ENCODE measurements around the gene HOXC11.

The HOXC11 gene

GRCh38 chr12:53960187-53961024 lies 12.5 kb upstream of the HOXC11 start:
- DNase-seq = no peak

GRCh38 chr12:53961025-53961761 lies 11.7 kb upstream of the HOXC11 start:
- DNase-seq = no peak

- no peak for DNase-seq
Observed at GRCh38 chr12:53963005-53963404, 9.9 kb upstream of the HOXC11 start.

- no peak for DNase-seq
Observed at GRCh38 chr12:53963434-53964314, 9.3 kb upstream of the HOXC11 start.

GRCh38 chr12:53964315-53964713 lies 8.6 kb upstream of the HOXC11 start:
- DNase-seq = no peak

GRCh38 chr12:53965281-53966084 lies 7.4 kb upstream of the HOXC11 start:
- no peak for DNase-seq

GRCh38 chr12:53966085-53966384 lies 6.9 kb upstream of the HOXC11 start:
- DNase-seq = no peak

GRCh38 chr12:53966385-53967133 lies 6.4 kb upstream of the HOXC11 start:
- no peak for DNase-seq

GRCh38 chr12:53967421-53967925 lies 5.5 kb upstream of the HOXC11 start:
- no peak for DNase-seq

GRCh38 chr12:53968214-53969127 lies 4.5 kb upstream of the HOXC11 start:
- DNase-seq = no peak

GRCh38 chr12:53969588-53970259 lies 3.2 kb upstream of the HOXC11 start:
- DNase-seq = no peak

- DNase-seq = no peak
Observed at GRCh38 chr12:53970451-53970850, 2.5 kb upstream of the HOXC11 start.

GRCh38 chr12:53971129-53971528 lies 1.8 kb upstream of the HOXC11 start:
- no peak for DNase-seq

GRCh38 chr12:53971686-53972085 lies 1.2 kb upstream of the HOXC11 start:
- DNase-seq = no peak

- no peak for DNase-seq
Observed at GRCh38 chr12:53972152-53972702, 699 bp upstream of the HOXC11 start.

GRCh38 chr12:53973236-53974042 lies 513 bp downstream of the HOXC11 start:
- DNase-seq = no peak

GRCh38 chr12:53974084-53975063 lies 1.4 kb downstream of the HOXC11 start, which contains the start of gene HOTAIR:
Gene HOTAIR, minus strand, starts transcription at chr12:53974954.
- no peak for DNase-seq

All from hematopoietic multipotent progenitor cell treated with erythropoietin and hydrocortisone succinate and interleukin-3 and kit ligand, for 4 days (in vitro differentiated cells).